ENCODE measurements around the gene HIRIP3.

DNA sequence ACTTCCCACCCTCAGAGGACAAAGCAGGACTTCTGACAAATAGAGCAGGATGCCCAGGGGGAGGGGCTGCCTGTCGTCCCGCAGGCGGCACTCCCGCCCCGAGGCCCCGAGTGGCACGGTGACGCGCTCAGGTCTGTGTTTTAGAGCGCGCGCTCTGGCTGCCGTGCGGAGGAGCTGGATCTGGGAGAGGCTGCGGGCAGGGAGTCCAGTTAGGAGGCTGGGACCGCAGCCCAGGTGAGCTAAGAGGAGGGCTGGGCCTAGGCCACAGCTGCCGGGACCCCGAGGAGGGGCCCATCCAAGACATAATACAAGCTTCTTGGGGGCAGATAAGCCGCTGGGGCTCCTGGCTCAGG, 9.0 kb upstream of the HIRIP3 start:
- no peak for TF ChIP-seq POLR2A (IDR thresholded peaks at IDR 0.05; ENCODE audit: extremely low read depth, insufficient read length)
- TF ChIP-seq, protein P1, sequence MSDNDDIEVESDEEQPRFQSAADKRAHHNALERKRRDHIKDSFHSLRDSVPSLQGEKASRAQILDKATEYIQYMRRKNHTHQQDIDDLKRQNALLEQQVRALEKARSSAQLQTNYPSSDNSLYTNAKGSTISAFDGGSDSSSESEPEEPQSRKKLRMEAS (IDR thresholded peaks at IDR 0.05; ENCODE audit: low read depth, low read length) = no peak
- TF ChIP-seq, protein P2, sequence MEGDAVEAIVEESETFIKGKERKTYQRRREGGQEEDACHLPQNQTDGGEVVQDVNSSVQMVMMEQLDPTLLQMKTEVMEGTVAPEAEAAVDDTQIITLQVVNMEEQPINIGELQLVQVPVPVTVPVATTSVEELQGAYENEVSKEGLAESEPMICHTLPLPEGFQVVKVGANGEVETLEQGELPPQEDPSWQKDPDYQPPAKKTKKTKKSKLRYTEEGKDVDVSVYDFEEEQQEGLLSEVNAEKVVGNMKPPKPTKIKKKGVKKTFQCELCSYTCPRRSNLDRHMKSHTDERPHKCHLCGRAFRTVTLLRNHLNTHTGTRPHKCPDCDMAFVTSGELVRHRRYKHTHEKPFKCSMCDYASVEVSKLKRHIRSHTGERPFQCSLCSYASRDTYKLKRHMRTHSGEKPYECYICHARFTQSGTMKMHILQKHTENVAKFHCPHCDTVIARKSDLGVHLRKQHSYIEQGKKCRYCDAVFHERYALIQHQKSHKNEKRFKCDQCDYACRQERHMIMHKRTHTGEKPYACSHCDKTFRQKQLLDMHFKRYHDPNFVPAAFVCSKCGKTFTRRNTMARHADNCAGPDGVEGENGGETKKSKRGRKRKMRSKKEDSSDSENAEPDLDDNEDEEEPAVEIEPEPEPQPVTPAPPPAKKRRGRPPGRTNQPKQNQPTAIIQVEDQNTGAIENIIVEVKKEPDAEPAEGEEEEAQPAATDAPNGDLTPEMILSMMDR (IDR thresholded peaks at IDR 0.05; ENCODE audit: low read depth, low read length) = no peak
